Testis (tissue), 3 donors: ENCODE results near the gene FREM1. TPM values are rescaled to one million over a fixed set of nuclear protein-coding genes. Genes with fewer than 3 reads are reported as not detected.

Source experiments
- DNase-seq: peaks from one replicate; pipeline ENCODE4 v3.0.0-alpha.2; 2019
- H3K27ac ChIP-seq, 2 donors: fragments of 200-600 bp; sonication (generic); one replicate each; pipeline ENCODE4 v1.5.1; 2019
- H3K27me3 ChIP-seq: fragments of 200-600 bp; sonication (generic); one replicate; pipeline ENCODE4 v1.5.1; 2019
- H3K36me3 ChIP-seq: fragments of 200-600 bp; sonication (generic); one replicate; pipeline ENCODE4 v1.5.1; 2017; ENCODE audit warnings: low read depth; ENCODE audit errors: missing control alignments
- H3K4me1 ChIP-seq: fragments of 200-600 bp; sonication (generic); one replicate; pipeline ENCODE4 v1.5.1; 2019
- H3K4me3 ChIP-seq, 2 donors: fragments of 200-600 bp; sonication (generic); one replicate each; pipeline ENCODE4 v1.5.1; 2017 to 2019
- H3K9me3 ChIP-seq: fragments of 200-600 bp; sonication (generic); one replicate; pipeline ENCODE4 v1.5.1; 2017
- POLR2A ChIP-seq: fragments of 450-650 bp; IDR thresholded peaks from one replicate; pipeline ENCODE4 v1.6.1; 2017; ENCODE audit warnings: antibody characterized with exemption, mild to moderate bottlenecking, moderate library complexity
- WGBS, 2 donors: methylation state at CpG; one replicate each; pipeline ENCODE4 v1.1.5; 2018; 5-methylcytosine and 5-hydroxymethylcytosine counted together
- intact Hi-C: fragments of 100-400 bp; cut with DNase I; formaldehyde crosslinking; loops from one replicate; pipeline ENCODE4 v1.15.1; 2023; ENCODE audit warnings: low total_unique reads
- polyA plus RNA-seq: library from polyadenylated mRNA; stranded (reverse); fragments of 350-450 nt; fragmentation: Illumina TruSeq; extraction: RNeasy Lipid Tissue Mini Kit (QIAGEN cat#74804); gene quantifications from one replicate; pipeline ENCODE4 v1.2.3, GENCODE V29; 2014; ENCODE audit warnings: low read depth, low replicate concordance; ENCODE audit not compliant: insufficient read depth
- total RNA-seq, 2 donors: library from RNA; depleted of rRNA; stranded (reverse); fragments of >200 nt; gene quantifications; one replicate each; pipeline ENCODE4 v1.2.3, GENCODE V29; 2016
- TF ChIP-seq, protein P1 (sequence below), 3 experiments: fragments of 450-650 bp in 2 of 3; fragments of 200-600 bp in 1 of 3; sonication (generic) in 1 of 3; IDR thresholded peaks; one replicate each; pipeline ENCODE4 v1.5.1; 2016 to 2019; ENCODE audit warnings: antibody characterized with exemption in 3 of 3, mild to moderate bottlenecking in 2 of 3, moderate library complexity in 1 of 3

Gene FREM1
- total and polyA plus RNA-seq, 3 donors from 2014 or later: 4.6 to 14.6 (median 5.7) TPM

DNA sequence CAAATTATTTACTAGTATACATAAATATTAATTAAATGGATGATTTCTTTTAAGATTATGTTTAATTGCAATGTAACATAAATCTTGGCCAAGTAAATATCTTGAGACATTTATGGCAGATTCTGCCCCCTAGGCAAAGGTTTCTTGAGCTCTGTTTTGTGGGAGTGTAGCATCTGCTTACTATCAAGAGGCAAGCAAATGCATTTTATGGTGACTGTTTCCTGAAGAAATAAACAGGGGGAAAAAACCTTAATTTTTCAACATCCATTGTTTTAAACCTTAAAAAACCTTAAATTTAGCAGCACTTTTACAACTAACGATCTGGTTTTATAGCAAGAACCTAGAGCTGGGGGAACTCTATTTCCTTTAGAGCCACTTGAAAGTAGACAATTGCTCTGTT lies 25.7 kb upstream of the FREM1 start:
- DNase-seq: no peak
- TF ChIP-seq POLR2A: no peak
- TF ChIP-seq, protein P1, sequence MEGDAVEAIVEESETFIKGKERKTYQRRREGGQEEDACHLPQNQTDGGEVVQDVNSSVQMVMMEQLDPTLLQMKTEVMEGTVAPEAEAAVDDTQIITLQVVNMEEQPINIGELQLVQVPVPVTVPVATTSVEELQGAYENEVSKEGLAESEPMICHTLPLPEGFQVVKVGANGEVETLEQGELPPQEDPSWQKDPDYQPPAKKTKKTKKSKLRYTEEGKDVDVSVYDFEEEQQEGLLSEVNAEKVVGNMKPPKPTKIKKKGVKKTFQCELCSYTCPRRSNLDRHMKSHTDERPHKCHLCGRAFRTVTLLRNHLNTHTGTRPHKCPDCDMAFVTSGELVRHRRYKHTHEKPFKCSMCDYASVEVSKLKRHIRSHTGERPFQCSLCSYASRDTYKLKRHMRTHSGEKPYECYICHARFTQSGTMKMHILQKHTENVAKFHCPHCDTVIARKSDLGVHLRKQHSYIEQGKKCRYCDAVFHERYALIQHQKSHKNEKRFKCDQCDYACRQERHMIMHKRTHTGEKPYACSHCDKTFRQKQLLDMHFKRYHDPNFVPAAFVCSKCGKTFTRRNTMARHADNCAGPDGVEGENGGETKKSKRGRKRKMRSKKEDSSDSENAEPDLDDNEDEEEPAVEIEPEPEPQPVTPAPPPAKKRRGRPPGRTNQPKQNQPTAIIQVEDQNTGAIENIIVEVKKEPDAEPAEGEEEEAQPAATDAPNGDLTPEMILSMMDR (IDR thresholded peaks at IDR 0.05): no peak
- Histone ChIP-seq H3K27ac (no peak overlapping the region), H3K4me1 (no peaks in the 10 kb centered on the region), H3K4me3 (no peak overlapping the region), H3K27me3 (no peaks in the 10 kb centered on the region), H3K9me3 (no peaks in the 10 kb centered on the region), H3K36me3 (no peaks in the 10 kb centered on the region)
- intact Hi-C loops: no loop called here
- 74 to 96% methylated on average over 1 of the region's 1 CpG for WGBS, 2 donors

- no peaks in the 10 kb centered on the region for H3K27me3 ChIP-seq
- intact Hi-C loops: no loop called here
- H3K9me3 ChIP-seq: no peaks in the 10 kb centered on the region
- no peak for DNase-seq
- no peak overlapping the region for H3K4me3 ChIP-seq
- 74 to 81% methylated on average over 4 of the region's 4 CpGs for WGBS, 2 donors
- no peak for TF ChIP-seq POLR2A
- TF ChIP-seq, protein P1 (IDR thresholded peaks at IDR 0.05): no peak
- H3K4me1 ChIP-seq: no peaks in the 10 kb centered on the region
- no peak overlapping the region for H3K27ac ChIP-seq
- no peaks in the 10 kb centered on the region for H3K36me3 ChIP-seq
Observed at GRCh38 chr9:14935106-14935751, 25.0 kb upstream of the FREM1 start.

GRCh38 chr9:14932641-14933040 lies 22.4 kb upstream of the FREM1 start:
- WGBS, 2 donors: 83 to 85% methylated on average over 2 of the region's 2 CpGs
- no peaks in the 10 kb centered on the region for H3K9me3 ChIP-seq
- TF ChIP-seq, protein P1 (IDR thresholded peaks at IDR 0.05): no peak
- no peak for TF ChIP-seq POLR2A
- H3K4me1 ChIP-seq: no peaks in the 10 kb centered on the region
- H3K27ac ChIP-seq: no peak overlapping the region
- intact Hi-C loops: no loop called here
- DNase-seq: no peak
- no peaks in the 10 kb centered on the region for H3K27me3 ChIP-seq
- no peak overlapping the region for H3K4me3 ChIP-seq
- no peaks in the 10 kb centered on the region for H3K36me3 ChIP-seq

DNA sequence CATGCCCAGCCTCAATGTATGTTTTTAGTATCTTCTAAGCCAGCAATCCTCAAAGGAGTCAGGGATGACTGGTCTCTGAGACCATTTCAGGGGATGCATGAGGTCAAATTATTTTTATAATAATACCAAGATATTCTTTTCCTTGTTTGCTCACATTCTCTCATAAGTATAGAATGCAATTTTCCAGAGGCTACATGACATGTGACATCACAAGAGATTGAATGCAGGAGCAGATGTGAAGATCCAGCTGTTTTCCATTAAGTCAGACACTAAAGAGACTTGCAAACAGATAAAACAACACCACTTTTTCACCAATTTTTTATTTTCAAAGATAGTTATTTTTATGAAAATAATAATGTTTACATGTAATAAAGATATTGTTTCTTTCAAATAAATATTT lies 22.0 kb upstream of the FREM1 start:
- no peak overlapping the region for H3K27ac ChIP-seq
- no peaks in the 10 kb centered on the region for H3K36me3 ChIP-seq
- no peak for DNase-seq
- no peaks in the 10 kb centered on the region for H3K9me3 ChIP-seq
- TF ChIP-seq POLR2A: no peak
- TF ChIP-seq, protein P1 (IDR thresholded peaks at IDR 0.05): no peak
- H3K27me3 ChIP-seq: no peaks in the 10 kb centered on the region
- no peaks in the 10 kb centered on the region for H3K4me1 ChIP-seq
- intact Hi-C loops: no loop called here
- H3K4me3 ChIP-seq: no peak overlapping the region

DNA sequence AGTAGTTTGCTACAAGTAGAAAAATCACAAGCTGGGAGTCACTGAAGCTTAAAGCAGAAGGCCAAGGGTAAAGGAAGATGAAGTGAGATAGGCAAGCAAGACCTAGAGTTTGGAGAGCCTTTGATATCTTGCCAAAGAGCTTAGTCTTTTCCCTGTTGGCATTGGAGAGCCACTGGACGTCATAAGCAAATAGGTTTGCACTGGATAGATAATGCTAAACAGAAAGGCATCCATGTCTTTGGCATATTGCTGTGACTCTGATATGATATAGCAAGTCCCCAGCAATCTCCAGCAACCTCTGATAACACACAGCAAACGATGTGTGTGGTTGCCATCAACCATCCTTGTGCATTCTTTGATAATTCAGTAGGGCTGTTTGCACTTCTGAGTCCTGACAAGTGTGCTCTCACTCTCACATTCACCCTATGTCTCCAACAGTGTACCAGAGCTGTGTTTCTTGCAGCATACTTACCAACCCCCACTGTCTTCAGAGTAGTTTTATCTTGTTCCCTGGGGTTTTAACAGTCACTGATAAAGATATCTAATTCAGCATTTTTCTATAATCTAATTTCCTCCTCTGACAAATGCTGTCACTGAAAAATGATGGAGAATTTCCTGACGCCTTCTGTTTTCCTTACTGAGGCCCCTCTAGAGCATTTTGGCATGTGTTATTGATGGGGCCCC lies 16.9 kb upstream of the FREM1 start:
- Histone ChIP-seq H3K4me1 (no peaks in the 10 kb centered on the region), H3K27ac (no peak overlapping the region), H3K36me3 (no peaks in the 10 kb centered on the region), H3K4me3 (no peak overlapping the region), H3K9me3 (no peaks in the 10 kb centered on the region), H3K27me3 (no peaks in the 10 kb centered on the region)
- DNase-seq: no peak
- intact Hi-C loops: no loop called here
- no peak for TF ChIP-seq POLR2A
- TF ChIP-seq, protein P1 (IDR thresholded peaks at IDR 0.05): no peak
- 60 to 65% methylated on average over 3 of the region's 3 CpGs for WGBS, 2 donors
